ENCODE results near the gene PALLD. TPM values are rescaled to one million over a fixed set of nuclear protein-coding genes. Genes with fewer than 3 reads are reported as not detected.

Gene PALLD
- total RNA-seq, 2 donors from 2014 or later = 705 to 752 TPM

- Histone ChIP-seq H3K27ac (peak overlapping the region in 1 of 2 donors; percentile 33), H3K9me3 (no peaks in the 10 kb centered on the region), H3K4me1 (ENCODE audit: control insufficient read depth in 1 of 2, low read depth in 2 of 2) (peaks cover 18 to 33% of the 10 kb centered on the region in 2 donors), H3K4me3 (peak overlapping the region; percentile 9), H3K36me3 (no peaks in the 10 kb centered on the region), H3K27me3 (replicated peaks; ENCODE audit: insufficient read depth) (no peaks in the 10 kb centered on the region)
- DNase-seq (ENCODE audit: low spot score) (no peak), ATAC-seq (ENCODE audit: insufficient number of reproducible peaks, low FRiP score, low read depth) (no peak)
- no peak for TF ChIP-seq CTCF (IDR thresholded peaks at IDR 0.05)
Observed at GRCh38 chr4:168722391-168722790, 225.5 kb downstream of the PALLD start.

GRCh38 chr4:168723020-168723419 lies 226.2 kb downstream of the PALLD start:
- Histone ChIP-seq H3K27me3 (replicated peaks; ENCODE audit: insufficient read depth) (no peaks in the 10 kb centered on the region), H3K36me3 (no peaks in the 10 kb centered on the region), H3K9me3 (no peaks in the 10 kb centered on the region), H3K4me1 (ENCODE audit: control insufficient read depth in 1 of 2, low read depth in 2 of 2) (peaks cover 14 to 27% of the 10 kb centered on the region in 2 donors), H3K27ac (peak overlapping the region in 1 of 2 donors; percentile 33), H3K4me3 (peak overlapping the region; percentile 9)
- TF ChIP-seq CTCF (IDR thresholded peaks at IDR 0.05) = no peak
- DNase-seq (ENCODE audit: low spot score) (no peak), ATAC-seq (ENCODE audit: insufficient number of reproducible peaks, low FRiP score, low read depth) (no peak)

DNA sequence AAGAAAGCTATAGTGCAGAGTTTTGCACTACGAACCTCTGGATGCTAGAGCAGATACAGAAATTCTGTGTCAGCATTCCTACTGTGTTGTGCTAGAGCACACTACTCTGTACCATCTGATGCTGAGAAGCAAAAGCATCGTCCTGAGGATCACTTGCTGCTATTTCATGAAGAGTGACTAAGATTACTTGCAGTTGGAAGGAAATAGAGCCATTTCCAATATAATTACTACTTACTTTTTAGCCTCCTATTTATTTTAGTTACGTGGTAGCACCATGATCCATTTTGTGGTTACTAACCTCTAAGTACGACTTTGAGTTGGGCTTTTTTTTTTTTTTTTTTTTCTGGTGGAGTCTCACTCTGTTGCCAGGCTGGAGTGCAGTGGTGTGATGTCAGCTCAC lies 226.7 kb downstream of the PALLD start:
- H3K27ac ChIP-seq = peak overlapping the region in 1 of 2 donors; percentile 33
- DNase-seq (ENCODE audit: low spot score) (no peak), ATAC-seq (ENCODE audit: insufficient number of reproducible peaks, low FRiP score, low read depth) (no peak)
- H3K4me1 ChIP-seq (ENCODE audit: control insufficient read depth in 1 of 2, low read depth in 2 of 2) = peaks cover 10 to 22% of the 10 kb centered on the region in 2 donors
- H3K36me3 ChIP-seq = no peaks in the 10 kb centered on the region
- H3K4me3 ChIP-seq = no peak overlapping the region
- no peaks in the 10 kb centered on the region for H3K9me3 ChIP-seq
- no peak for TF ChIP-seq CTCF (IDR thresholded peaks at IDR 0.05)
- H3K27me3 ChIP-seq (replicated peaks; ENCODE audit: insufficient read depth) = no peaks in the 10 kb centered on the region

DNA sequence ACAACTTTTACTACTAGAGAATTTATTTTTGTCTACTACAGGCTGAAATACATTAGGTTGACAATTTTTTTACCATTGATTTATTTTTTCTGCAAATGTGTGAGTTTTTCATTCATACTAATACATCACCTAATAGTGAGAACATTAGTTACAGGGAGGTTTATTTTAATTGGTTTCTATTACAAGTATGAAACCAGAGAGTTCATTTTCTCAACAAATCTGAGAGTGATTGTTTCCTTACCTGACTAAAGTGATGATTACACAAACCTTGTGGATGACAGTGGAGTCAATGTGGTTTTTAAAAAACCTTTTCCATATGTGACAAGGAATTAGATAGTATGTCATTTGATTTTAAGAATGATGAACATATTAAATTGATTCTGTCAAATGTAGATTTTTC lies 227.4 kb downstream of the PALLD start:
- Histone ChIP-seq H3K4me3 (no peak overlapping the region), H3K27ac (no peak overlapping the region)

GRCh38 chr4:168724686-168725411 lies 228.0 kb downstream of the PALLD start:
- Histone ChIP-seq H3K27me3 (replicated peaks; ENCODE audit: insufficient read depth) (no peaks in the 10 kb centered on the region), H3K9me3 (no peaks in the 10 kb centered on the region), H3K4me1 (ENCODE audit: control insufficient read depth in 1 of 2, low read depth in 2 of 2) (peaks cover 10 to 22% of the 10 kb centered on the region in 2 donors), H3K27ac (no peak overlapping the region), H3K36me3 (no peaks in the 10 kb centered on the region), H3K4me3 (no peak overlapping the region)
- no peak for DNase-seq (ENCODE audit: low spot score)
- TF ChIP-seq CTCF (IDR thresholded peaks at IDR 0.05) = no peak
- no peak for ATAC-seq (ENCODE audit: insufficient number of reproducible peaks, low FRiP score, low read depth)

More for the DNA sequence above, 227.4 kb downstream of the PALLD start:
- no peaks in the 10 kb centered on the region for H3K36me3 ChIP-seq
- H3K4me1 ChIP-seq (ENCODE audit: control insufficient read depth in 1 of 2, low read depth in 2 of 2) = peaks cover 10 to 22% of the 10 kb centered on the region in 2 donors
- no peak for TF ChIP-seq CTCF (IDR thresholded peaks at IDR 0.05)
- no peaks in the 10 kb centered on the region for H3K27me3 ChIP-seq (replicated peaks; ENCODE audit: insufficient read depth)
- ATAC-seq (ENCODE audit: insufficient number of reproducible peaks, low FRiP score, low read depth) (no peak), DNase-seq (ENCODE audit: low spot score) (no peak)
- no peaks in the 10 kb centered on the region for H3K9me3 ChIP-seq
